GM18511 (cell line): ENCODE measurements around the gene MAFB.

ENCODE experiments used
- ATAC-seq: cut with Tn5 transposase; IDR thresholded peaks from one replicate; pipeline ENCODE4 v1.9.1; 2021; ENCODE audit warnings: mild to moderate bottlenecking, moderate library complexity; ENCODE audit not compliant: unreplicated experiment

MAFB gene

GRCh38 chr20:40682104-40682981, 6.7 kb downstream of the MAFB start:
- no peak for ATAC-seq

- ATAC-seq: no peak
These were observed 7.4 kb downstream of the MAFB start for GRCh38 chr20:40681684-40682083.

- ATAC-seq: no peak
These were observed 7.9 kb downstream of the MAFB start for GRCh38 chr20:40681165-40681564.

- ATAC-seq: peak; percentile 90
These were observed 8.7 kb downstream of the MAFB start for GRCh38 chr20:40680161-40680959.

GRCh38 chr20:40679184-40679583, 9.9 kb downstream of the MAFB start:
- no peak for ATAC-seq

- ATAC-seq: no peak
These were observed 10.7 kb downstream of the MAFB start for GRCh38 chr20:40678286-40678875.

- no peak for ATAC-seq
These were observed 11.6 kb downstream of the MAFB start for GRCh38 chr20:40677343-40677924.

GRCh38 chr20:40676491-40677269, 12.4 kb downstream of the MAFB start:
- ATAC-seq: no peak

GRCh38 chr20:40675599-40676221, 13.3 kb downstream of the MAFB start:
- ATAC-seq: no peak

GRCh38 chr20:40673442-40673841, 15.6 kb downstream of the MAFB start:
- no peak for ATAC-seq

GRCh38 chr20:40672095-40672494, 16.9 kb downstream of the MAFB start:
- ATAC-seq: no peak

GRCh38 chr20:40670253-40670652, 18.8 kb downstream of the MAFB start:
- no peak for ATAC-seq

- no peak for ATAC-seq
These were observed 19.3 kb downstream of the MAFB start for GRCh38 chr20:40669692-40670091.

GRCh38 chr20:40668449-40669228, 20.4 kb downstream of the MAFB start:
- no peak for ATAC-seq

GRCh38 chr20:40667503-40667902, 21.5 kb downstream of the MAFB start:
- no peak for ATAC-seq

GRCh38 chr20:40666336-40666735, 22.7 kb downstream of the MAFB start:
- ATAC-seq: no peak

- no peak for ATAC-seq
These were observed 24.1 kb downstream of the MAFB start for GRCh38 chr20:40664891-40665290.

- ATAC-seq: no peak
These were observed 24.8 kb downstream of the MAFB start for GRCh38 chr20:40663991-40664880.
